PC-3 (cell line): ENCODE measurements around the gene KCNQ1. TPM values are rescaled to one million over a fixed set of nuclear protein-coding genes. Genes with fewer than 3 reads are reported as not detected.

ENCODE experiments used
- ATAC-seq: fragments of 200-7000 bp; cut with Tn5 transposase; 2 replicates; pipeline ENCODE4 v1.9.1; 2020; ENCODE audit warnings: mild to moderate bottlenecking, moderate library complexity
- BruUV-seq: library from RNA; stranded (reverse); fragments of 400-500 nt; replicated peaks from 2 replicates; lab custom pipeline; 2021; lab: Mats Ljungman, UMichigan
- CTCF ChIA-PET: fragments of 300-600 bp; sonication (Branson Sonifier 250); formaldehyde crosslinking; loops from one replicate; lab custom pipeline; 2022; ENCODE audit warnings: antibody characterized with exemption; lab: Charles Lee
- POLR2A ChIA-PET: fragments of 300-600 bp; sonication (Branson Sonifier 250); formaldehyde crosslinking; loops from one replicate; lab custom pipeline; 2022; ENCODE audit warnings: antibody characterized with exemption; ENCODE audit not compliant: unreplicated experiment; lab: Charles Lee
- DNase-seq: peaks from one replicate; pipeline ENCODE4 v3.0.0-alpha.2; 2015
- H2AFZ ChIP-seq: fragments of 300-600 bp; sonication (generic); 2 replicates; pipeline ENCODE4 v1.6.0; 2016; ENCODE audit warnings: antibody characterized with exemption, low read length
- H3F3A ChIP-seq: fragments of 300-600 bp; sonication (generic); one replicate; pipeline ENCODE4 v1.6.0; 2017; ENCODE audit warnings: antibody characterized with exemption, low read length, control low read depth, mild to moderate bottlenecking; ENCODE audit not compliant: unreplicated experiment
- H3K27ac ChIP-seq: fragments of 300-600 bp; sonication (generic); 2 replicates; pipeline ENCODE4 v1.5.1; 2016; ENCODE audit warnings: mild to moderate bottlenecking, low read length
- H3K27me3 ChIP-seq: fragments of 300-600 bp; sonication (generic); 2 replicates; pipeline ENCODE4 v1.6.1; 2016; ENCODE audit warnings: low read length, mixed read lengths
- H3K36me3 ChIP-seq: fragments of 300-600 bp; sonication (generic); 2 replicates; pipeline ENCODE4 v1.6.1; 2016; ENCODE audit warnings: low read depth, mixed run types, low read length, mixed read lengths
- H3K4me1 ChIP-seq: fragments of 300-600 bp; sonication (generic); 2 replicates; pipeline ENCODE4 v1.5.1; 2016; ENCODE audit warnings: low read length; ENCODE audit not compliant: insufficient read depth
- H3K4me2 ChIP-seq: fragments of 300-600 bp; sonication (generic); 2 replicates; pipeline ENCODE4 v1.6.0; 2016; ENCODE audit warnings: low read length
- H3K4me3 ChIP-seq: fragments of 300-600 bp; sonication (generic); 2 replicates; pipeline ENCODE4 v1.5.1; 2016; ENCODE audit warnings: mild to moderate bottlenecking, low read length, mixed read lengths
- H3K79me2 ChIP-seq: fragments of 300-600 bp; sonication (generic); 2 replicates; pipeline ENCODE4 v1.6.1; 2017; ENCODE audit warnings: low read length, mixed read lengths
- H3K9ac ChIP-seq: fragments of 300-600 bp; sonication (generic); 2 replicates; pipeline ENCODE4 v1.6.0; 2016; ENCODE audit warnings: mild to moderate bottlenecking, low read length
- H3K9me2 ChIP-seq: fragments of 300-600 bp; sonication (generic); replicated peaks from 2 replicates; pipeline ENCODE4 v1.6.1; 2016; ENCODE audit warnings: mixed run types, low read length, mixed read lengths
- H3K9me3 ChIP-seq: fragments of 300-600 bp; sonication (generic); 2 replicates; pipeline ENCODE4 v1.6.1; 2016; ENCODE audit warnings: low read length, mixed read lengths
- H4K20me1 ChIP-seq: fragments of 300-600 bp; sonication (generic); 2 replicates; pipeline ENCODE4 v1.6.1; 2016; ENCODE audit warnings: low read length, mixed read lengths
- EZH2 ChIP-seq: fragments of 300-600 bp; sonication (generic); IDR thresholded peaks from one replicate; pipeline ENCODE4 v1.6.1; 2017; ENCODE audit warnings: antibody characterized with exemption, mild to moderate bottlenecking, low read length; ENCODE audit not compliant: unreplicated experiment
- EZH2phosphoT487 ChIP-seq: fragments of 300-600 bp; sonication (generic); IDR thresholded peaks from 2 replicates; pipeline ENCODE4 v1.6.1; 2018; ENCODE audit warnings: mild to moderate bottlenecking, antibody characterized with exemption, low read length, borderline replicate concordance
- intact Hi-C: fragments of 100-400 bp; cut with micrococcal nuclease; formaldehyde crosslinking; loops from 2 replicates; pipeline ENCODE4 v1.9.0; 2023
- total RNA-seq: library from RNA; depleted of rRNA; stranded (reverse); fragments of >200 nt; gene quantifications from 2 replicates; pipeline ENCODE4 v1.2.3, GENCODE V29; 2014
- TF ChIP-seq, protein P1 (sequence below): fragments of 300-600 bp; sonication (generic); conservative IDR thresholded peaks from 2 replicates; pipeline ENCODE4 v1.5.1; 2017; ENCODE audit warnings: antibody characterized with exemption, low read depth, mild to moderate bottlenecking, low read length

Gene KCNQ1
- total RNA-seq, 1 experiment from 2014 or later, result 0.40 TPM

DNA sequence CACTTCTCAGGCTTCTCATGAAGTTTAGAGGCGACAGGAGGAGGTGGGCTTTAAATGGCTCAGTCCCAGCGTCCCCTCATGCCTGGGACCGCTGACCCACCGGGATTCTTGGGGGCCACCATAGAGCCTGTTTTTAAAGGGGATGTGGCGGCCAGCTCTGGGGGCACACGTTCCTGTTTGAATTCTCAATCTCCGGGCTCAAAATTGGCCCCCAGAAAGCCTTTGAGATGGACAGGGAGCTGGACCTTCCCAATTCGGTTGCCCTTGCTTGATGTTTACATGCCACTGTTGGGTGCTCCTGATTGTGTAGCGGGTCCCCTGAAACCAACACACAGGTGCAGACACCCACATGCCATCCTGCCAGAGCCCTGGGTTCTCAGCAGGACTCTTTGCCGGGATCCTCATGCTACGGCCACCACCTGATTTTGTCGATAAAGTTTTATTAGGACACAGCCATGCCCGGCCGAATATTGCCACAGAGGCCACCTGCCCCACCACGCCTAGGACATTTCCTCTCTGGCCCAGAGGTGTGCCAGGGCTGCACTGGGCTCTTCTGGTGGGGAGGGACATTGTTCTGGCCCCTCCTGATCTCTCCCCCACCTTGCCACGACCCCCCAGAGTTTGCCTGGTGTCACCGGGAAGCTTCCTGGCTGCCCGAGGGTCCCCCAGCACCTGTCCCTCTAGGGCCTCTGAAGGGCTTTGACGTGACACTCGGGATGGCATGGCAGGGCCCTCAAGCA is 71.6 kb downstream of the KCNQ1 start:
- Histone ChIP-seq H3K4me3 (no peak overlapping the region), H3K9me3 (no peaks in the 10 kb centered on the region), H3F3A (no peaks in the 10 kb centered on the region), H3K4me1 (no peaks in the 10 kb centered on the region), H3K27ac (no peak overlapping the region), H3K9me2 (no peaks in the 10 kb centered on the region), H3K36me3 (no peaks in the 10 kb centered on the region), H2AFZ (no peak overlapping the region), H4K20me1 (no peaks in the 10 kb centered on the region), H3K4me2 (no peak overlapping the region), H3K9ac (no peak overlapping the region), H3K79me2 (no peaks in the 10 kb centered on the region), H3K27me3 (no peaks in the 10 kb centered on the region)
- TF ChIP-seq EZH2phosphoT487 (no peak), EZH2 (no peak)
- TF ChIP-seq, protein P1, sequence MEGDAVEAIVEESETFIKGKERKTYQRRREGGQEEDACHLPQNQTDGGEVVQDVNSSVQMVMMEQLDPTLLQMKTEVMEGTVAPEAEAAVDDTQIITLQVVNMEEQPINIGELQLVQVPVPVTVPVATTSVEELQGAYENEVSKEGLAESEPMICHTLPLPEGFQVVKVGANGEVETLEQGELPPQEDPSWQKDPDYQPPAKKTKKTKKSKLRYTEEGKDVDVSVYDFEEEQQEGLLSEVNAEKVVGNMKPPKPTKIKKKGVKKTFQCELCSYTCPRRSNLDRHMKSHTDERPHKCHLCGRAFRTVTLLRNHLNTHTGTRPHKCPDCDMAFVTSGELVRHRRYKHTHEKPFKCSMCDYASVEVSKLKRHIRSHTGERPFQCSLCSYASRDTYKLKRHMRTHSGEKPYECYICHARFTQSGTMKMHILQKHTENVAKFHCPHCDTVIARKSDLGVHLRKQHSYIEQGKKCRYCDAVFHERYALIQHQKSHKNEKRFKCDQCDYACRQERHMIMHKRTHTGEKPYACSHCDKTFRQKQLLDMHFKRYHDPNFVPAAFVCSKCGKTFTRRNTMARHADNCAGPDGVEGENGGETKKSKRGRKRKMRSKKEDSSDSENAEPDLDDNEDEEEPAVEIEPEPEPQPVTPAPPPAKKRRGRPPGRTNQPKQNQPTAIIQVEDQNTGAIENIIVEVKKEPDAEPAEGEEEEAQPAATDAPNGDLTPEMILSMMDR, result no peak
- CTCF ChIA-PET, result no interaction called here
- no TSS peak for BruUV-seq
- ATAC-seq (no peak), DNase-seq (no peak)
- POLR2A ChIA-PET, result no interaction called here
- intact Hi-C loops, result no loop called here

DNA sequence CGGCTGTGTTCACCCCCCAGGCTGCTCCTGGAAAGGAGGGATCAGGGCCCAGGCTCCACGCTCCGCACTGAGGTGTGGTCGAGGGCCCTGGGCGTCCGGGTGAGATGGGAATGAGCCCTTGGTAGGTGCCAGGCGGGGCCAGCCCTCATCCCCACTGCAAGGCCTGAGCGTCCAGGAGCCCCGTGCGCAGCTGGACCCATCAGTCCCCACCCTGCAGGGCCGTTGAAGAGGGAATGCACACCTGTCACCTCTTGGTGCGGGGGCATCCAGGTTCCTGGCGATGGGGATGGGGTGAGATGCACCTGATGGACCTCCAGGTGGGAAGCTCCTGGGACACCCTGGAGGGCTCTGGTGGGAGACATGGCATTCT is 72.2 kb downstream of the KCNQ1 start:
- Histone ChIP-seq H3K4me1 (no peaks in the 10 kb centered on the region), H2AFZ (no peak overlapping the region), H3K9ac (no peak overlapping the region), H3K27me3 (no peaks in the 10 kb centered on the region), H3K4me3 (no peak overlapping the region), H3K9me2 (no peaks in the 10 kb centered on the region), H3K79me2 (no peaks in the 10 kb centered on the region), H3K27ac (no peak overlapping the region), H3F3A (no peaks in the 10 kb centered on the region), H3K4me2 (no peak overlapping the region), H3K36me3 (no peaks in the 10 kb centered on the region), H4K20me1 (no peaks in the 10 kb centered on the region), H3K9me3 (no peaks in the 10 kb centered on the region)
- intact Hi-C loops, result no loop called here
- BruUV-seq, result no TSS peak
- ATAC-seq (no peak), DNase-seq (no peak)
- TF ChIP-seq EZH2, result no peak
- TF ChIP-seq, protein P1, result no peak
- TF ChIP-seq EZH2phosphoT487, result no peak
- POLR2A ChIA-PET, result no interaction called here
- CTCF ChIA-PET, result no interaction called here

DNA sequence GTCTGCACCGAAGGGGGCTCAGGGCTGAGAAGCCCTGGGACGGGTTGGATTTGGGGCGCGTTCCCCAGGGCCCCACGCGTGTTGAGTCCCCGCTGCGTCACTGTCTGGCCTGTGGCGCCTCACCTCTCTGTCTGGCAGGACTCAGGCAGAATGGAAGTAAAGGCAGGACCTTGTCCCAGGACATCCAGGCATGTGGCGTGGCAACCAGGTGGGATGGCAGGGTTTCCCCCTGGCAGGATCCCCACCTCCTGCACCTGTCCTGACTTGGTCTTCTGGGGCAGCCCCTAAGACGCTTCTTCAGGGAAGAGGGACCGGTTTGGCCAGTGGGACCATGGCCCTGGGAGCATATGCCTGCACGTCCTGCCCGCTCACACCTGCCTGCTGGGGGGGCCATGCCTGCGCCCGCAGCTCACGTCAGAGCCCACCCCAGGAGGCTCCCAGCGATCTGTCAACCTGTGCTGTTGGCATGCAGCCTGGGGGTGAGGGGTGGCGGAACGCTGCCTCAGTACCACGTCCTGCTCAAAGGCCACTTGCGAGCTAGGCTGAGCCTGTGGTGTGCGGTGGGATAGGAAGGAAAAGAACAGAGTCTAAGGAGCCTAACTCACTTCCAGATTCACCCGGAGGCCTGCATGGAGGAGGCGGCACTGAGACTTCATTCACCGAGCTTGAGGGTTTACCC is 72.7 kb downstream of the KCNQ1 start:
- no peak overlapping the region for H3K27ac ChIP-seq
- DNase-seq, result no peak
- H4K20me1 ChIP-seq, result no peaks in the 10 kb centered on the region
- TF ChIP-seq EZH2phosphoT487 (no peak), EZH2 (no peak)
- TF ChIP-seq, protein P1, result no peak
- H3K4me1 ChIP-seq, result no peaks in the 10 kb centered on the region
- H3K9ac ChIP-seq, result no peak overlapping the region
- intact Hi-C loops, result no loop called here
- no peaks in the 10 kb centered on the region for H3K9me3 ChIP-seq
- no peaks in the 10 kb centered on the region for H3K27me3 ChIP-seq
- no peaks in the 10 kb centered on the region for H3K9me2 ChIP-seq
- H3K36me3 ChIP-seq, result no peaks in the 10 kb centered on the region
- ATAC-seq, result no peak
- CTCF ChIA-PET, result no interaction called here
- no peaks in the 10 kb centered on the region for H3K79me2 ChIP-seq
- no TSS peak for BruUV-seq
- POLR2A ChIA-PET, result no interaction called here
- H3F3A ChIP-seq, result no peaks in the 10 kb centered on the region
- H3K4me3 ChIP-seq, result no peak overlapping the region
- H3K4me2 ChIP-seq, result no peak overlapping the region
- H2AFZ ChIP-seq, result no peak overlapping the region
